Ramos (cell line): Measurements from ENCODE around the gene BFSP2.

Source experiments
- in situ Hi-C: fragments of 300-500 bp; cut with MboI; formaldehyde crosslinking; loops from one replicate; pipeline ENCODE4 v1.14.3; 2022; ENCODE audit warnings: low sequenced_read_pairs; ENCODE audit not compliant: unreplicated experiment

Gene BFSP2

GRCh38 chr3:133412183-133413132 is 12.6 kb downstream of the BFSP2 start:
- in situ Hi-C loops, result loop anchor here (25.0 kb wide), 1 partner anchor 500 kb away; no protein-coding TSS in a partner anchor

DNA sequence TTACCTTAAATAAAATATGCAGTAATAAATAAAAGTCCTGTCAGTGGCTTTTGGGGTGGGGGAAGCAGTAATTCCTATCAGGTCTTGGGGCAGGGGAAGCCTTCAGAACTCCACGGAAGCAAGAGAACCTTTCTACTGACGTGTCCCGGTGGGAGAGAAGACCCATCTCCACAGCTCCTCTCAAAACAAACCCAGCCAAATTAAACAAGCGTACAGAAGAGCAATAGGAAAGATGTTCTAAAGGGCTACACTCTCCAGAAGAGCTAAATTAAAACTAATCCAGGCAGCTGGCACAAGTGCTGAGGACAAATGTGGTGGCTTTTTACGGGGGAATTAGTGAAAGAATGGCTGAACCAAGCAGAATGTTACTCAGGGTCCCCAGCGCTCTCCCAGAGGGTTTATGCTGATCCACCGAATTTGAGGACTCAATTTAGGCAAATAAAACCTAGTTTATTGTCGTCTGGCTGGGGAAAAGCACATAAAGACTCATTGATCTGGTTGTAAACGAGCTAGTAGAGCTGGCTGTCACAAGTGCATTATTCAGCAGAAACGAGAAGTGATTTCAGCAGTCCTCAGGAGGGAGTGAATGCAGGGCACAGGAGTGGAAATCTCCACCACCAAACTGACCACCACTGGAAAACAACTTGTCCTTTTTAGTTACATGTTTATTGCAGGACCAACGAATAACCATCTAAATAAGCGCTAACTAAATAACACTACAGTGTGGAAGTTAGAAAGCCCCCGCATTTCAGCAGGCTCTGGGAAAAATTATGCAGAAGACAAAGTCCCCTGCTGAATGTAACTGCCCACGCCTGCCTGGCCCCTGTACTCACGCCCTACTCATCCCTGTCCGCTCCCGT is 13.5 kb downstream of the BFSP2 start:
- in situ Hi-C loops, result loop anchor here (25.0 kb wide), 1 partner anchor 499 kb away; no protein-coding TSS in a partner anchor

GRCh38 chr3:133414021-133414392 is 14.2 kb downstream of the BFSP2 start:
- in situ Hi-C loops, result loop anchor here (25.0 kb wide), 1 partner anchor 498 kb away; no protein-coding TSS in a partner anchor

DNA sequence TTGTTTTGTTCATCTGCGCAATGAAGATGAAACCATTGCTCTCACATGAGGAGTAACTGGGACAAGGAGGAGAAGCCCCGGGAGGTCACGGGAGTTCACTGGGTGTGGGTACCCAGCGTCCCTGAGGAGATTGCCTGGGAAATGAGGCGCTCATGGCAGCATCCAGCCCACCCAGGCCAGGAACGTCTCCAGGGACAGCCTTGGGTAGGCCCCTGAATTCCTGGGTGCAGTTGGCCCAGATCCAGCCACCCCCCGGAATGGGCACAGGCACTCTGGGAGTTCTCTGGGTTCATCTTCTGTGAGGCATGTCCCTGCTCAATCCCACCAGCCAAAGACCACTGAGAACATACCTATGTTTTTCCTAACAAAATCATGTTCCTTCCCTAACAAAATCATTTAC is 18.5 kb downstream of the BFSP2 start:
- in situ Hi-C loops, result loop anchor here (25.0 kb wide), 1 partner anchor 494 kb away; no protein-coding TSS in a partner anchor

DNA sequence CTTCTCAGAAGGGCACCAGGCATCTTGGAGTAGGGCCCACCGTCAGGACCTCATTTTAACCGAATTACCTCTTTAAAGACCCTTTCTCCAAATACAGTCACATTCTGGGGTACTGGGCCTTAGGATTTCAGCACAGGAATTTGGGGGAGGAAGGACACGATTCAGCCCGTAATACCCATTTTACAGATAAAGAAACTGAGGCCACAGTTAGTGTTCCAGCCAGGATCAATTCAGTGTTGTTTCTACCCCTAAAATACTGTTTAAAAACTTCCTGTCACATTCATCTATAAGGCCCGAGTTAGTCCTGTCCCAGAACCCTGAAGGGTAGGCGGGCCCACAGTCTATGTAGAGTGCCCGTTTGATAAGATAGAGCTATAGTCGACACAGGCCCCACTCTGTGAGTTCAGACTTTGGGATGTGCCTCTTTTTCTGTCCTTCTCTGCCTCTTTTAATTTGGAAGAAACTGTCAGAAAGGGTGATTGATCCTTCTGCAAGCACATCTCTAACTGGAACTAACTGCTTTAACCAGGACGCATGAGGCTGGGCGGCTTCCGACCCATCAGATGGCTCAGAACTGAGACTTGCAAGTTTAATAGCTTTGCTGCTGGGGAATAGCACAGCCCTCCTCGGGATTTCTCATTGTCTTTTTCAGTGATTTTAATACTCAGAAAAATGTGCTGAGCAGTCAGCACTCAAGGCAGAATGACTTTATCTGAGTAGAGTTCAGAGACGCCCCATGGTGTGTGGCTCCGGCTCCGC is 19.5 kb downstream of the BFSP2 start:
- in situ Hi-C loops, result loop anchor here (25.0 kb wide), 1 partner anchor 493 kb away; no protein-coding TSS in a partner anchor

GRCh38 chr3:133424937-133425869 is 25.3 kb downstream of the BFSP2 start:
- in situ Hi-C loops, result loop anchor here (25.0 kb wide), 2 partner anchors 387 to 487 kb away; partner anchors contain the start of gene SRPRB

- in situ Hi-C loops, result loop anchor here (25.0 kb wide), 1 partner anchor 386 kb away; the partner anchor contains the start of gene SRPRB
Observed at GRCh38 chr3:133425898-133426297, 26.0 kb downstream of the BFSP2 start.

GRCh38 chr3:133426721-133427120 is 26.9 kb downstream of the BFSP2 start:
- in situ Hi-C loops, result loop anchor here (25.0 kb wide), 1 partner anchor 386 kb away; the partner anchor contains the start of gene SRPRB

DNA sequence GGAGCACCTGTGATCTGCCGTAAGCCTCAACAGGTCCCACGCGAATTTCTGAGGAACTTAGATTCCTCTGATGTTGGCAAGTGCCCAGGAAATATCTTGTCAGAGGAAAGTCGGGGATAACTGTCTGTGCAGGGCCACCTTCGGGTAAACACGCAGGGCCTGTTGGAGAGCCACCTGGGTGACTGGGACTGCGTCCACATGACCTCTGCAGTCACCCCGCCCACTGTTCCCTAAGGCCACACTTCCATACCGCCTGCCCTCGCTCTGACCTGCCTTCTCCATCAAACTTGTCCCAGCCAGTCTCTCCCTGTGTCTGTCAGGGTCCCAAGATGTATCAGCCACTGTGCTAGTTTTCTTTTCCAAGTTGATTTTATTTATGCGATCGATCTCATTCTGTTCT is 28.7 kb downstream of the BFSP2 start:
- in situ Hi-C loops, result loop anchor here (25.0 kb wide), 1 partner anchor 384 kb away; the partner anchor contains the start of gene SRPRB

- in situ Hi-C loops, result loop anchor here (25.0 kb wide), 1 partner anchor 383 kb away; the partner anchor contains the start of gene SRPRB
Observed at GRCh38 chr3:133429063-133429462, 29.2 kb downstream of the BFSP2 start.

GRCh38 chr3:133439563-133439962 is 39.7 kb downstream of the BFSP2 start:
- in situ Hi-C loops, result loop anchor here (25.0 kb wide), 1 partner anchor 373 kb away; the partner anchor contains the start of gene SRPRB

GRCh38 chr3:133440652-133441051 is 40.8 kb downstream of the BFSP2 start:
- in situ Hi-C loops, result loop anchor here (25.0 kb wide), 1 partner anchor 372 kb away; the partner anchor contains the start of gene SRPRB

DNA sequence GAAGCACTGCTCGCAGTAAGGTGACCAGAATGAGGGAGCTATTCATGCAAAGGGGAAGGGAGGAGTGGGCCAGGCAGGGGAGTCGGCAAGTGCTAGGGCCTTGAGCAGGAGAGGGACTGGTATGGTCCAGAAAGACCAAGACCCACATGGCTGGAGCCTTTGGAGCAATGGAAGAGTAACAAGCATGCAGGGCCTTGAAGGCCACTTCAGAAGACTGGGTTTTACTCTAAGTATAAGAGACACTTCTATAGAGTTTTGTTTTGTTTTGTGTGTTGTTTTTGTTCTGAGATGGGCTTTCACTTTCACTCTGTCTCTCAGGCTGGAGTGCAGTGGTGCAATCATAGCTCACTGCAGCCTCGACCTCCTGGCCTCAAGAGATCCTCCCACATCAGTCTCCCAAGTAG is 42.0 kb downstream of the BFSP2 start:
- in situ Hi-C loops, result loop anchor here (25.0 kb wide), 1 partner anchor 370 kb away; the partner anchor contains the start of gene SRPRB

GRCh38 chr3:133442518-133442917 is 42.7 kb downstream of the BFSP2 start:
- in situ Hi-C loops, result loop anchor here (25.0 kb wide), 1 partner anchor 370 kb away; the partner anchor contains the start of gene SRPRB

GRCh38 chr3:133443649-133444422 is 44.0 kb downstream of the BFSP2 start:
- in situ Hi-C loops, result loop anchor here (25.0 kb wide), 1 partner anchor 368 kb away; the partner anchor contains the start of gene SRPRB

GRCh38 chr3:133444423-133444774 is 44.5 kb downstream of the BFSP2 start:
- in situ Hi-C loops, result loop anchor here (25.0 kb wide), 1 partner anchor 368 kb away; the partner anchor contains the start of gene SRPRB

- in situ Hi-C loops, result loop anchor here (25.0 kb wide), 1 partner anchor 367 kb away; the partner anchor contains the start of gene SRPRB
Observed at GRCh38 chr3:133445108-133445507, 45.3 kb downstream of the BFSP2 start.
